IPS-NIHi7 (cell line): ENCODE results near the gene DHH.
"Not testable (repeated sequence)": the region's sequence is repeated elsewhere in the genome, so short reads cannot be mapped to it uniquely, and the experiment has no call there.

Experiments used
- DNase-seq: peaks from one replicate; pipeline ENCODE4 v3.0.0; 2012; ENCODE audit warnings: mixed read lengths; ENCODE audit errors: extremely low spot score

DHH gene

DNA sequence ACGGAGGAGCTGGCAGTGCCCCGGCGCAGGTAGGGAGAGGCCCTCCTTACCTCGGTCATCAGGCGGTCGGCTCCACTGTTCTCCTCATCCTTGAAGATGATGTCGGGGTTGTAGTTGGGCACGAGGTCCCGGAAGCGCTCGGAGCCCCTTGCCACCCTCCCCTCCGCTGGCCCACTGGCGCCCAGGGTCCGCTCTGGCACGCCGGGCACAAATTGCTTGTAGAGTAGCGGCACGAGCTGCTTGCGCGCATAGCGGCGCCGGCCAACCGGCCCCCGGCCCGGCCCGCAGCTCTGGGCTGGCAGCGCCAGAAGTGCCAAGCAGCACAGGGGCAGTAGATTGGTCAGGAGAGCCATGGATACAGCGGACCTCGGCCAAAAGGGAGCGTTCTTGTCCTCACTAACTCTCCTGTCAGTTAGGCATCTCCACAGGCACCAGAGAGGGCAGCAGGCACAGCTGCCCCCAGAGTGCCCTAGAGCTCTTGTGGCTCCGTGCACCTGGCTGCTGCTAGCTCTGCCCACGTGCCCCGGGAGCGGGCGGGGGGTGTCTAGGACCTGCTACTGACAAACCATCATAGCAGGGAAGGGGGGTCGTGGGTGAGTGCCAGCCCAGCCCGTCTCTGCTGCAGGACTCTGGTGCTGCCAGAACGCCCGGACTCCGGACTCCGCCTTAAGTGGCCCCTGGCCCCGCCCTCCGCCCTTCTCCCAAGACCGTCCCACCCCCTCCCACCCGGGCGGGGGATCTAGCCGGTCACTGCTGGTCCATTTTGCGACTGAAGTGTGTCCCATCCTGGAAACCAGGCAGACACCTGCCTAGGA lies at the start of gene DHH:
DHH (minus strand) TSS at position 642 of the 815 bp plus-strand sequence; CDS start at position 353, 289 bp downstream.
- DNase-seq = peak; percentile 70

GRCh38 chr12:49144384-49144783 lies 49.8 kb upstream of the DHH start:
- DNase-seq = no peak

- no peak for DNase-seq
These were observed 44.4 kb upstream of the DHH start for GRCh38 chr12:49138999-49139398.

GRCh38 chr12:49138587-49138986 lies 44.0 kb upstream of the DHH start:
- DNase-seq = no peak

- DNase-seq = no peak
These were observed 42.9 kb upstream of the DHH start for GRCh38 chr12:49137476-49137875.

DNA sequence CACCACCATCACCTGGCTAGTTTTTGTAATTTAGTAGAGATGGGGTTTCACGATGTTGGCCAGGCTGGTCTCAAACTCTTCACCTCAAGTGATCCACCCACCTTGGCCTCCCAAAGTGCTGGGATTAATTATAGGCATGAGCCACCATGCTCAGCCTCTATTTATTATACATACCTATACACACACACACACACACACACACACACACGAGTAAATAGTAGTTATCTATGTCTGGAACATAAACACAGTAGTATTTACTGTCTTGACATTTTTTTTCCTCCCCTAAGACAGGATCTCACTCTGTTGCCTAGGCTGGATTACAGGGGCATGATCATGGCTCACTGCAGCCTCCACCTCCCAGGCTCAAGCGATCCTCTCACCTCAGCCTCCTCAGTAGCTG lies 42.4 kb upstream of the DHH start:
- DNase-seq = not testable (repeated sequence)

DNA sequence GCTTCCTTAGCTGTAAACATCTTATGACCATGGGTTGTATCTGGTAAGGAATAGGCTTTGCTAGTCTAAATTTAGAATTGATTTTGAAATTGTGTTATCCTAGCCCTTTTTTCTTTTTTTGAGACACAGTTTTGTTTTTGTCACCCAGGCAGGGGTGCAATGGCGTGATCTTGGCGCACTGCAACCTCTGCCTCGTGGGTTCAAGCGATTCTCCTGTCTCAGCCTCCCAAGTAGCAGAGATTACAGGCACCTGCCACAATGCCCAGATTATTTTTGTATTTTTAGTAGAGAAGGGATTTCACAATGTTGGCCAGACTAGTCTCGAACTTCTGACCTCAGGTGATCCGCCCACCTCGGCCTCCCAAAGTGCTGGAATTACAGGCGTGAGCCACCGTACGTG lies 39.0 kb upstream of the DHH start:
- no peak for DNase-seq

GRCh38 chr12:49133014-49133413 lies 38.4 kb upstream of the DHH start:
- no peak for DNase-seq

DNA sequence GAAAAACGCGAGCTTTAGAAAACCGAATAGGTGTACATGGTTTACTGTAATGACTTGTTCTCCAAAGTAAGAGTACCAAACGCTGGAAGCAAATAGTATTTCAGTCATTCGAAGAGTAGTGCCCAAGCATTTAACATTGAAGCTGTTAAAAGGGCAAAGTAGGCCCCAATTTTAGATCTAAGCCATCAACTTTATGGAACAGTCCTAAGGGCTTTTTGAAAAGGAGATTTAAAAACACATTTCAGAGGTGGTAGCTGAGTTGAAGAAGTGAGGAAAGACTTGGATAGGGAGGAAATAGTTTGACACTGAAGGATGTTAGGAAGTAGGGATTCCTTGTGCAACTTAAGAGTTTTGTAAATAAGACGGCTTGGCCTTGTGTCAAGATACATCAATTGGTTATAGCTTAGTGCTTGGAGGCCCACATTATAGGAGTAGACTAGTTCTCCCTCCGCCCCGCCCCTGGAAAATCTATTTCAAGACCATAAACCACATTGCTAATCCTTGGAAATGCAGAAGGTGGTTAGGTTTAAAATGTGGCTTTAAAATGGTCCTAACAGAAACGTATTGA lies 37.4 kb upstream of the DHH start:
- DNase-seq = no peak

DNA sequence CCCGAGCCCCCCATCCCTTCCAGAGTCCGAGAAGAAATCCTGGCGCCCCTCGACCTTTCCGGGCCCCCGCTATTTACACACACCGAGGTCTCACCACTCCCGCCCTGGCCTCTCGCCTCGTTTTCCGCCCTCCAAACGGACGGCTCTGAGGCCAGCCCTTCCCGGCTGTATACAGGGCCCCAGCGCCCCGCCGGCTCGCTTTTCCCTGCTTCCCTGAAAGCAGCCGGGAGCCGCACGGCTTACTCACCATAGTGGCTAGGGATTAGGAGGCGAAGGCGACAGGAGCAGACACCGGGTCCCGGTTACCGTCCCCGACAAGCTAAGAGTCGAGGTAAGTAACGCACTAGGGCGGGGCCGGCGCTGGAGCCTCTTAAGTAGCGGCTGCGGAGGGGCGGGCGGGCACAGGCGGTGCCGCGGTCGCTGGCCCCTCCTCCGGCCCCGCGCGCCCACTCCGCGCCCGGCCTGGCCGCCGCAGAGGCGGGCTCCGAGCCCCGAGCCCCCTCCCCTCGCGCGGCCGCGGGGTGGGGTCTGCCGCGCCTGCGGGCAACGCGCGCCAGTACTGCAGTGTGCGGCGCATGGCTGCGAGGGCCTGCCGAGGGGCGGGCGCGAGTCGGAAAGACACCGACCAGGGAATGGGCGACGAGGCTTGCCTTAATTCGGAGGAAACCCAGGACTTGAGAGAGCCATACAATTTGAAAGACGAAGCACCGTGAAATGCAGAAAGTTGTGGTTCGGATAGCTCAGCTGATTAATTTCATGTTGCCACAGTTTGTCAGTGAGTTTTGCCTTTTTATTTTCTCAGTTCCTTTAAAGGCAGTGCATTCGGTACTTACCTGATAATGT lies 36.7 kb upstream of the DHH start, which contains the start of gene TUBA1B:
TUBA1B (minus strand) TSS at position 345 of the 843 bp plus-strand sequence; CDS start at position 250, 95 bp downstream.
- peak; percentile 98 for DNase-seq

- peak; percentile 88 for DNase-seq
These were observed 35.8 kb upstream of the DHH start for GRCh38 chr12:49130151-49131050.

- no peak for DNase-seq
These were observed 34.9 kb upstream of the DHH start for GRCh38 chr12:49129332-49130150.

DNA sequence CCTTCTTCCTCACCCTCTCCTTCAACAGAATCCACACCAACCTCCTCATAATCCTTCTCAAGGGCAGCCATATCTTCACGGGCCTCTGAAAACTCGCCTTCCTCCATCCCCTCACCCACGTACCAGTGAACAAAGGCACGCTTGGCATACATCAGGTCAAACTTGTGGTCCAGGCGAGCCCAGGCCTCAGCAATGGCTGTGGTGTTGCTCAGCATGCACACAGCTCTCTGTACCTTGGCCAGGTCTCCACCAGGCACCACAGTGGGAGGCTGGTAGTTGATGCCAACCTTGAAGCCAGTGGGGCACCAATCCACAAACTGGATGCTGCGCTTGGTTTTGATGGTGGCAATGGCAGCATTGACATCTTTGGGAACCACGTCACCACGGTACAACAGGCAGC lies 33.4 kb upstream of the DHH start:
- DNase-seq = not testable (repeated sequence)

- DNase-seq = no peak
These were observed 32.5 kb upstream of the DHH start for GRCh38 chr12:49126852-49127763.

GRCh38 chr12:49121047-49121696 lies 26.6 kb upstream of the DHH start:
- peak; percentile 75 for DNase-seq

DNA sequence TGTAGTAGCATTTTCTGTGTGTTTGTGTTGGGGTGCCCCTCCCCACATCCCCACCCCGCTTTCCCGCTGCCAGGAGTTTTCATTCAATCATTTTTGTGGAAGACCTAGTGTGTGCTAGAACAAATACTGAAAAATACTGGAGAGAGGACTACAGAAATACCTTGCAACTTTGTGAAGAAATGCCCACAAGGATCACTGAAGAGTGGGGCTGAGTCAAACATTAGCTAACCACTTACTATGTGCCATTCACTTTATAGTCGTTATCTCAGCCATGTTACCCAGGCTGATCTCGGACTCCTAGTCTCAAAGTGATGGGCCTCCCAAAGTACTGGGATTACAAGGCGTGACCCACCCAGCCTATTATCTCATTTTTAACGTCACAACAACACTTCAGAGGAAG lies 16.6 kb upstream of the DHH start:
- DNase-seq = no peak

DNA sequence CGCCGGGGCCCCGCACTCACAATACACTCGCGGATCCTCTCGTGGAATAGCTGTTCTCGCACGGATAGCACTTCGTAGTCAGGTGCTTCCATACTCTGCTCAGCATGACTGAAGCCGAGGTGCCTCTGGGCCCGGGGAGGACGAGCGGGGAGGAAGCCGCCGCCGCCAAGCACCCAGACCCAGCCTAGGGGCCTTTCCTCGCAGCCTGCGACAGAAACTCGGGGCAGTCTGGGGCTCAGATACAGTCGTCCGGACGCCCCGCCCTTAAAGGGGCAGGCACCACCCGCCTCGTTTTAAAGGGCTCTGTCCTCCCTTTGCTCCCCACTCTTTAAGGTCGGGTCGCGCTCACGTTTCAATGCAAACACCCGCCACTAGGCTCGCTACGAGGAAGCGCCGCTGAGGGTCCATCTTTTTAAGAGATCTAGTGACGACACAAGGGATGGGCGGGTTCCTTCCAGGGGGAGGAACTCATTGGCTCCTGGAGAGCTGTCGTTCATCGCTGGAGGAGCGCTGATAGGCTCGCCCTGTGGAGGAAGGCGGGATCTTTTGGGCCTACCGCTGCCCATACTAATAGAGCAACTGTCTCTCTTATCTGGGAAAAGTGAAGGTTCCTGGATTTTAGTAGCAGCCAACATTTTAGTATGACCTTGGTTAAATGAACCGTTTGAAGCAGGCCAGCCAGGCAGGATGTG lies 16.0 kb upstream of the DHH start, which contains the start of gene LMBR1L:
LMBR1L (minus strand) TSS at position 384 of the 692 bp plus-strand sequence; CDS start at position 92, 292 bp downstream.
- DNase-seq = peak; percentile 99
